ENCODE measurements around the gene TEX11.
"Not testable (repeated sequence)": the region's sequence is repeated elsewhere in the genome, so short reads cannot be mapped to it uniquely, and the experiment has no call there.

The TEX11 gene

DNA sequence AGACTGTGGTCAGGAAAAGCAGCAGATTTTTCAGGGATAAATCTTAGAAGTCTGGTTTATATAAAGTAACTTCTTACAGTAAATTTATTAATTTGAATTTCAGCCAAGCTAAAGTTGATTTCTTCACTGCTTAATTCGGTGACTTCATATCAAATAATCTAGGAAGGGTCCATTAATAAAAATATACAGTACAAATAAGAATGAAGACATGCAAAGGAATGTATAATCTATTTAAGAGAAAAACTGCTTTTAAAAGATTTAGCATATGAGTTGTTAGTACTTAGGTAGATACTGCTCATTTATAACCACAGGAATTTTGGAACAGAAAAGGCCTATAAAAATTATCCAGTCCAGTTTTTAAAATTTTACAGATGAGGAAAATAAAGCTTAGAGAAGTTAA is 286.8 kb downstream of the TEX11 start:
- Histone ChIP-seq H3K27ac (ENCODE audit: insufficient read depth, low read length, poor library complexity, severe bottlenecking) (no peak overlapping the region), H3K27me3 (replicated peaks; ENCODE audit: control insufficient read depth, insufficient read depth, low read length, poor library complexity, severe bottlenecking) (no peaks in the 10 kb centered on the region), H3K4me1 (ENCODE audit: control insufficient read depth, insufficient read depth, low read length, poor library complexity, severe bottlenecking) (no peaks in the 10 kb centered on the region), H3K4me3 (ENCODE audit: insufficient read depth, low read depth, low read length, poor library complexity, severe bottlenecking) (no peak overlapping the region), H3K36me3 (ENCODE audit: control insufficient read depth, insufficient read depth, low read length) (no peaks in the 10 kb centered on the region), H3K9me3 (ENCODE audit: control insufficient read depth, low read length) (no peaks in the 10 kb centered on the region)
- no peak for DNase-seq

GRCh38 chrX:70618467-70618866 is 290.0 kb downstream of the TEX11 start:
- no peaks in the 10 kb centered on the region for H3K27me3 ChIP-seq (replicated peaks; ENCODE audit: control insufficient read depth, insufficient read depth, low read length, poor library complexity, severe bottlenecking)
- no peak overlapping the region for H3K27ac ChIP-seq (ENCODE audit: insufficient read depth, low read length, poor library complexity, severe bottlenecking)
- H3K4me1 ChIP-seq (ENCODE audit: control insufficient read depth, insufficient read depth, low read length, poor library complexity, severe bottlenecking), result no peaks in the 10 kb centered on the region
- H3K4me3 ChIP-seq (ENCODE audit: insufficient read depth, low read depth, low read length, poor library complexity, severe bottlenecking), result no peak overlapping the region
- no peak for DNase-seq
- no peaks in the 10 kb centered on the region for H3K36me3 ChIP-seq (ENCODE audit: control insufficient read depth, insufficient read depth, low read length)
- no peaks in the 10 kb centered on the region for H3K9me3 ChIP-seq (ENCODE audit: control insufficient read depth, low read length)

DNA sequence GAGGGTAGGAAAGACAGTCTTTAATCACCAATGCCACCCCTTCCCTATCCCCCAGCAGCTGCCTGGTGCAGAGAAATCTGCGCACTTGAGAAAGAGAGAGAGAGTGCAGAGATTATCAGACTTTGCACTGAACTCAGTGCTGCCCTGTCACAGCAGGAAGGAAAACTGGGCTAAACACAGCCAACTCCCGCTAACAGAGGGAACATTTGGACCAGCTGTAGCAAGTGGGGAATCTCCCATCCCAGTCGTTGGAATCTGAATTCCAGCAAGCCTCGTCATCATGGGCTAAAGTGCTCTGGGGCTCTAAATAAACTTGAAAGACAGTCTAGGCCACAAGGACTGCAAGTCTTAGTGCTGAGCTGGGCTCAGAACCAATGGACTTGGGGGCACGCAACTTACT is 295.2 kb downstream of the TEX11 start:
- Histone ChIP-seq H3K4me3 (ENCODE audit: insufficient read depth, low read depth, low read length, poor library complexity, severe bottlenecking) (no peak overlapping the region), H3K9me3 (ENCODE audit: control insufficient read depth, low read length) (no peaks in the 10 kb centered on the region), H3K27me3 (replicated peaks; ENCODE audit: control insufficient read depth, insufficient read depth, low read length, poor library complexity, severe bottlenecking) (no peaks in the 10 kb centered on the region), H3K36me3 (ENCODE audit: control insufficient read depth, insufficient read depth, low read length) (no peaks in the 10 kb centered on the region), H3K4me1 (ENCODE audit: control insufficient read depth, insufficient read depth, low read length, poor library complexity, severe bottlenecking) (no peaks in the 10 kb centered on the region), H3K27ac (ENCODE audit: insufficient read depth, low read length, poor library complexity, severe bottlenecking) (no peak overlapping the region)
- no peak for DNase-seq

GRCh38 chrX:70605352-70605751 is 303.2 kb downstream of the TEX11 start:
- Histone ChIP-seq H3K36me3 (ENCODE audit: control insufficient read depth, insufficient read depth, low read length) (no peaks in the 10 kb centered on the region), H3K4me1 (ENCODE audit: control insufficient read depth, insufficient read depth, low read length, poor library complexity, severe bottlenecking) (no peaks in the 10 kb centered on the region), H3K9me3 (ENCODE audit: control insufficient read depth, low read length) (no peaks in the 10 kb centered on the region), H3K27ac (ENCODE audit: insufficient read depth, low read length, poor library complexity, severe bottlenecking) (no peak overlapping the region), H3K27me3 (replicated peaks; ENCODE audit: control insufficient read depth, insufficient read depth, low read length, poor library complexity, severe bottlenecking) (no peaks in the 10 kb centered on the region), H3K4me3 (ENCODE audit: insufficient read depth, low read depth, low read length, poor library complexity, severe bottlenecking) (no peak overlapping the region)
- no peak for DNase-seq

- H3K36me3 ChIP-seq (ENCODE audit: control insufficient read depth, insufficient read depth, low read length), result no peaks in the 10 kb centered on the region
- H3K9me3 ChIP-seq (ENCODE audit: control insufficient read depth, low read length), result no peaks in the 10 kb centered on the region
- no peak overlapping the region for H3K4me3 ChIP-seq (ENCODE audit: insufficient read depth, low read depth, low read length, poor library complexity, severe bottlenecking)
- no peaks in the 10 kb centered on the region for H3K27me3 ChIP-seq (replicated peaks; ENCODE audit: control insufficient read depth, insufficient read depth, low read length, poor library complexity, severe bottlenecking)
- no peak for DNase-seq
- H3K4me1 ChIP-seq (ENCODE audit: control insufficient read depth, insufficient read depth, low read length, poor library complexity, severe bottlenecking), result no peaks in the 10 kb centered on the region
- H3K27ac ChIP-seq (ENCODE audit: insufficient read depth, low read length, poor library complexity, severe bottlenecking), result no peak overlapping the region
Observed at GRCh38 chrX:70592091-70592490, 316.4 kb downstream of the TEX11 start.

- not testable (repeated sequence) for H3K27me3 ChIP-seq (replicated peaks; ENCODE audit: control insufficient read depth, insufficient read depth, low read length, poor library complexity, severe bottlenecking); DNase-seq; H3K4me3 ChIP-seq (ENCODE audit: insufficient read depth, low read depth, low read length, poor library complexity, severe bottlenecking); H3K36me3 ChIP-seq (ENCODE audit: control insufficient read depth, insufficient read depth, low read length); H3K9me3 ChIP-seq (ENCODE audit: control insufficient read depth, low read length); H3K4me1 ChIP-seq (ENCODE audit: control insufficient read depth, insufficient read depth, low read length, poor library complexity, severe bottlenecking); H3K27ac ChIP-seq (ENCODE audit: insufficient read depth, low read length, poor library complexity, severe bottlenecking)
Observed at GRCh38 chrX:70587158-70587557, 321.4 kb downstream of the TEX11 start.

GRCh38 chrX:70577442-70577841 is 331.1 kb downstream of the TEX11 start:
- no peak overlapping the region for H3K27ac ChIP-seq (ENCODE audit: insufficient read depth, low read length, poor library complexity, severe bottlenecking)
- no peaks in the 10 kb centered on the region for H3K27me3 ChIP-seq (replicated peaks; ENCODE audit: control insufficient read depth, insufficient read depth, low read length, poor library complexity, severe bottlenecking)
- no peaks in the 10 kb centered on the region for H3K9me3 ChIP-seq (ENCODE audit: control insufficient read depth, low read length)
- H3K4me3 ChIP-seq (ENCODE audit: insufficient read depth, low read depth, low read length, poor library complexity, severe bottlenecking), result no peak overlapping the region
- DNase-seq, result no peak
- H3K4me1 ChIP-seq (ENCODE audit: control insufficient read depth, insufficient read depth, low read length, poor library complexity, severe bottlenecking), result no peaks in the 10 kb centered on the region
- H3K36me3 ChIP-seq (ENCODE audit: control insufficient read depth, insufficient read depth, low read length), result no peaks in the 10 kb centered on the region

GRCh38 chrX:70569922-70570576 is 338.5 kb downstream of the TEX11 start:
- DNase-seq; H3K9me3 ChIP-seq (ENCODE audit: control insufficient read depth, low read length); H3K4me3 ChIP-seq (ENCODE audit: insufficient read depth, low read depth, low read length, poor library complexity, severe bottlenecking); H3K36me3 ChIP-seq (ENCODE audit: control insufficient read depth, insufficient read depth, low read length); H3K4me1 ChIP-seq (ENCODE audit: control insufficient read depth, insufficient read depth, low read length, poor library complexity, severe bottlenecking); H3K27ac ChIP-seq (ENCODE audit: insufficient read depth, low read length, poor library complexity, severe bottlenecking); H3K27me3 ChIP-seq (replicated peaks; ENCODE audit: control insufficient read depth, insufficient read depth, low read length, poor library complexity, severe bottlenecking): not testable (repeated sequence)

DNA sequence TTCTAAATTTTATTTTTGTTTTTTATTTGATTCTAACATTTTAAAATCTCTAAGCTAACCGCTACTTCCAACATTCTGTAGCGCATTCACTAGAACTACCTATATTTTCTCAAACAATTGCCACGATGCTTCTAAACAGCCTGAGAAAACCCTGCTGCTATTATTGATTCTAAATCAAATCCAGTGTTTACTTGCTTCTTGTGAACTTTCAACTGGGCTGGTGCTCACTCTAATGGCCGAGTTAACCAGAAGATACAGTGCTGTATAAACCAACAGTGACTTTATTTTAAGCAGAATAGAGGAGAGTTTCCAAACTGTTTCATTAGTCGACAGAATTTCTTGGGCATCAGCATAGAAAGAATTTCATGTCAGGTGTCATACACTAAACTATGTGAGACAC is 353.6 kb downstream of the TEX11 start:
- Histone ChIP-seq H3K36me3 (ENCODE audit: control insufficient read depth, insufficient read depth, low read length) (no peaks in the 10 kb centered on the region), H3K4me3 (ENCODE audit: insufficient read depth, low read depth, low read length, poor library complexity, severe bottlenecking) (no peak overlapping the region), H3K4me1 (ENCODE audit: control insufficient read depth, insufficient read depth, low read length, poor library complexity, severe bottlenecking) (no peaks in the 10 kb centered on the region), H3K9me3 (ENCODE audit: control insufficient read depth, low read length) (no peaks in the 10 kb centered on the region), H3K27ac (ENCODE audit: insufficient read depth, low read length, poor library complexity, severe bottlenecking) (no peak overlapping the region), H3K27me3 (replicated peaks; ENCODE audit: control insufficient read depth, insufficient read depth, low read length, poor library complexity, severe bottlenecking) (no peaks in the 10 kb centered on the region)
- DNase-seq, result no peak

- H3K4me3 ChIP-seq (ENCODE audit: insufficient read depth, low read depth, low read length, poor library complexity, severe bottlenecking), result no peak overlapping the region
- no peak for DNase-seq
Observed at GRCh38 chrX:70554523-70554922, 354.0 kb downstream of the TEX11 start.

More at GRCh38 chrX:70554523-70554922, 354.0 kb downstream of the TEX11 start:
- no peaks in the 10 kb centered on the region for H3K27me3 ChIP-seq (replicated peaks; ENCODE audit: control insufficient read depth, insufficient read depth, low read length, poor library complexity, severe bottlenecking)
- H3K9me3 ChIP-seq (ENCODE audit: control insufficient read depth, low read length), result no peaks in the 10 kb centered on the region
- H3K36me3 ChIP-seq (ENCODE audit: control insufficient read depth, insufficient read depth, low read length), result no peaks in the 10 kb centered on the region
- no peaks in the 10 kb centered on the region for H3K4me1 ChIP-seq (ENCODE audit: control insufficient read depth, insufficient read depth, low read length, poor library complexity, severe bottlenecking)
- H3K27ac ChIP-seq (ENCODE audit: insufficient read depth, low read length, poor library complexity, severe bottlenecking), result no peak overlapping the region

Measured in effector memory CD4-positive, alpha-beta T cell (primary cell).